ENCODE results near the gene DIP2A. TPM values are rescaled to one million over a fixed set of nuclear protein-coding genes. Genes with fewer than 3 reads are reported as not detected.

Gene DIP2A
- total RNA-seq, 1 donor from 2014 or later: 57.2 TPM

- H3K4me3 Mint-ChIP-seq: no peak overlapping the region
- TF ChIP-seq, protein P1, sequence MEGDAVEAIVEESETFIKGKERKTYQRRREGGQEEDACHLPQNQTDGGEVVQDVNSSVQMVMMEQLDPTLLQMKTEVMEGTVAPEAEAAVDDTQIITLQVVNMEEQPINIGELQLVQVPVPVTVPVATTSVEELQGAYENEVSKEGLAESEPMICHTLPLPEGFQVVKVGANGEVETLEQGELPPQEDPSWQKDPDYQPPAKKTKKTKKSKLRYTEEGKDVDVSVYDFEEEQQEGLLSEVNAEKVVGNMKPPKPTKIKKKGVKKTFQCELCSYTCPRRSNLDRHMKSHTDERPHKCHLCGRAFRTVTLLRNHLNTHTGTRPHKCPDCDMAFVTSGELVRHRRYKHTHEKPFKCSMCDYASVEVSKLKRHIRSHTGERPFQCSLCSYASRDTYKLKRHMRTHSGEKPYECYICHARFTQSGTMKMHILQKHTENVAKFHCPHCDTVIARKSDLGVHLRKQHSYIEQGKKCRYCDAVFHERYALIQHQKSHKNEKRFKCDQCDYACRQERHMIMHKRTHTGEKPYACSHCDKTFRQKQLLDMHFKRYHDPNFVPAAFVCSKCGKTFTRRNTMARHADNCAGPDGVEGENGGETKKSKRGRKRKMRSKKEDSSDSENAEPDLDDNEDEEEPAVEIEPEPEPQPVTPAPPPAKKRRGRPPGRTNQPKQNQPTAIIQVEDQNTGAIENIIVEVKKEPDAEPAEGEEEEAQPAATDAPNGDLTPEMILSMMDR (IDR thresholded peaks at IDR 0.05; ENCODE audit: unreplicated experiment): no peak
- H3K36me3 Mint-ChIP-seq: peaks cover 8% of the 10 kb centered on the region
- no peak overlapping the region for H3K27ac Mint-ChIP-seq
- peaks cover 14% of the 10 kb centered on the region for H3K4me1 Mint-ChIP-seq
- no peak for DNase-seq (ENCODE audit: low spot score in 2 of 2, unreplicated experiment in 2 of 2)
- H3K9me3 Mint-ChIP-seq: no peaks in the 10 kb centered on the region
- no peaks in the 10 kb centered on the region for H3K27me3 Mint-ChIP-seq (ENCODE audit: low read depth)
Measured at GRCh38 chr21:46527801-46528200, 69.1 kb downstream of the DIP2A start.

DNA sequence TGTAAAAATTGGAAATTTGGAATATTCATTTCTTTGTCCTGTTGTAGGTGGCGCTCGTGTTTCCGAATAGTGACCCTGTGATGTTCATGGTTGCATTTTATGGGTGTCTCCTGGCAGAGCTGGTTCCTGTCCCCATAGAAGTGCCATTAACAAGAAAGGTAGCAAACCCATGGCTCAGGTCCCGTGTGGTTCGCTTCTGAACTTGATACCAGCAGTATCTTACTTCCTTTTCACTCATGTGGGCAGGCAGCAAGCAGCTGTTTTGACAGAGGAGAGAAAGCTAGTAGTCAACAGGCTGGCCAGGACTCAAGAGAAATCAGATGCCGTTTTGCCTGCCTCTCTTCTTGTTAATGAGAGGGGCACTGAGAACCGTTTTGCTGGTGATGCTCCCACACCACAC is 73.4 kb downstream of the DIP2A start:
- H3K27me3 Mint-ChIP-seq (ENCODE audit: low read depth): no peaks in the 10 kb centered on the region
- H3K9me3 Mint-ChIP-seq: no peaks in the 10 kb centered on the region
- peaks cover 23% of the 10 kb centered on the region for H3K36me3 Mint-ChIP-seq
- no peak overlapping the region for H3K27ac Mint-ChIP-seq
- no peak for DNase-seq (ENCODE audit: low spot score in 2 of 2, unreplicated experiment in 2 of 2)
- TF ChIP-seq, protein P1 (IDR thresholded peaks at IDR 0.05; ENCODE audit: unreplicated experiment): no peak
- peaks cover 12% of the 10 kb centered on the region for H3K4me1 Mint-ChIP-seq
- no peak overlapping the region for H3K4me3 Mint-ChIP-seq

GRCh38 chr21:46537026-46537425 is 78.3 kb downstream of the DIP2A start:
- TF ChIP-seq, protein P1 (IDR thresholded peaks at IDR 0.05; ENCODE audit: unreplicated experiment): no peak
- DNase-seq (ENCODE audit: low spot score in 2 of 2, unreplicated experiment in 2 of 2): no peak
- no peaks in the 10 kb centered on the region for H3K27me3 Mint-ChIP-seq (ENCODE audit: low read depth)
- peaks cover 5% of the 10 kb centered on the region for H3K4me1 Mint-ChIP-seq
- H3K27ac Mint-ChIP-seq: no peak overlapping the region
- H3K4me3 Mint-ChIP-seq: no peak overlapping the region
- peaks cover 33% of the 10 kb centered on the region for H3K36me3 Mint-ChIP-seq
- H3K9me3 Mint-ChIP-seq: no peaks in the 10 kb centered on the region

DNA sequence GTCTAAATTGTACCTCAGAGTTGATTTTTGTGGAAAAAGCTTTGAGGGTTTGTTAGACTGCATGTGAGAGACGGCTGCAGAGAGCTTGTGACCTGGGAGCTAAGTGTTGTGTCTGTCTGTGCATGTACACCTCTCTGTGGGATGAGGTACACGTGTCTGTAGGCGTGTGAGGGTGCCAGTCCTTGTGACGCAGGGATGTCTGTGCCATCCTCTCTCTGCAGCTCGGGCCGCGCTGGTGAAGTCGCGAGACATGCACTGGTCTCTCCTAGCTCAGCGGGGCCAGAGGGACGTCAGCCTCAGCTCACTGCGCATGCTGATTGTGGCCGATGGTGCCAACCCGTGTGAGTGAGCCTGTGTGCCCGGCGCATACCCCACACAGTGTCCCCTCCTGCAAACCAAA is 79.6 kb downstream of the DIP2A start:
- TF ChIP-seq, protein P1 (IDR thresholded peaks at IDR 0.05; ENCODE audit: unreplicated experiment): no peak
- Mint-ChIP-seq H3K36me3 (peaks cover 33% of the 10 kb centered on the region), H3K27ac (no peak overlapping the region), H3K4me3 (no peak overlapping the region), H3K9me3 (no peaks in the 10 kb centered on the region), H3K4me1 (peaks cover 5% of the 10 kb centered on the region), H3K27me3 (ENCODE audit: low read depth) (no peaks in the 10 kb centered on the region)
- DNase-seq (ENCODE audit: low spot score in 2 of 2, unreplicated experiment in 2 of 2): no peak

GRCh38 chr21:46538851-46539666 is 80.4 kb downstream of the DIP2A start:
- Mint-ChIP-seq H3K27ac (no peak overlapping the region), H3K27me3 (ENCODE audit: low read depth) (no peaks in the 10 kb centered on the region), H3K4me3 (no peak overlapping the region), H3K36me3 (peaks cover 32% of the 10 kb centered on the region), H3K9me3 (no peaks in the 10 kb centered on the region), H3K4me1 (peaks cover 5% of the 10 kb centered on the region)
- no peak for DNase-seq (ENCODE audit: low spot score in 2 of 2, unreplicated experiment in 2 of 2)
- TF ChIP-seq, protein P1 (IDR thresholded peaks at IDR 0.05; ENCODE audit: unreplicated experiment): no peak
